DND-41 (cell line): Measurements from ENCODE around the gene ZNF232.
A peak's percentile ranks its signal among the peaks of the same experiment; 100 is the strongest.
"Not testable (repeated sequence)": the region's sequence is repeated elsewhere in the genome, so short reads cannot be mapped to it uniquely, and the experiment has no call there.

Source experiments
- ATAC-seq: fragments of 200-7000 bp; cut with Tn5 transposase; 3 replicates; pipeline ENCODE4 v1.9.1; 2021; ENCODE audit warnings: low read depth; ENCODE audit not compliant: insufficient read depth
- DNase-seq: peaks from one replicate; pipeline ENCODE4 v3.0.0-alpha.2; 2020
- H2AFZ ChIP-seq: 2 replicates; pipeline ENCODE4 v1.6.0; 2012; ENCODE audit warnings: low read depth, low read length
- H3K27ac ChIP-seq: 2 replicates; pipeline ENCODE4 v1.5.1; 2012; ENCODE audit warnings: low read length, inconsistent platforms
- H3K27me3 ChIP-seq: fragments of 200-600 bp; sonication (generic); 2 replicates; pipeline ENCODE4 v1.6.0; 2012; ENCODE audit warnings: low read length, mild to moderate bottlenecking, inconsistent platforms; ENCODE audit not compliant: insufficient read depth, poor library complexity
- H3K36me3 ChIP-seq: 2 replicates; pipeline ENCODE4 v1.5.1; 2012; ENCODE audit warnings: low read length, inconsistent platforms; ENCODE audit not compliant: insufficient read depth
- H3K4me1 ChIP-seq: 2 replicates; pipeline ENCODE4 v1.5.1; 2012; ENCODE audit warnings: mild to moderate bottlenecking, low read length; ENCODE audit not compliant: insufficient read depth
- H3K4me2 ChIP-seq: 2 replicates; pipeline ENCODE4 v1.6.0; 2012; ENCODE audit warnings: mild to moderate bottlenecking, moderate library complexity, low read length, inconsistent platforms; ENCODE audit not compliant: insufficient read depth
- H3K4me3 ChIP-seq, 2 experiments: fragments of 200-600 bp in 1 of 2; shearing (Covaris generic) in 1 of 2; 2 replicates each; pipeline ENCODE4 v1.5.1; 2012 to 2016; ENCODE audit warnings: inconsistent platforms in 2 of 2, low read length in 2 of 2, mild to moderate bottlenecking in 2 of 2, low read depth in 1 of 2, moderate library complexity in 1 of 2
- H3K79me2 ChIP-seq: 2 replicates; pipeline ENCODE4 v1.6.0; 2012; ENCODE audit warnings: low read length, inconsistent platforms; ENCODE audit not compliant: insufficient read depth
- H3K9ac ChIP-seq: 2 replicates; pipeline ENCODE4 v1.6.0; 2012; ENCODE audit warnings: low read depth, mild to moderate bottlenecking, inconsistent platforms, low read length, moderate library complexity
- H3K9me3 ChIP-seq: 2 replicates; pipeline ENCODE4 v1.5.1; 2012; ENCODE audit warnings: low read length, moderate library complexity, mild to moderate bottlenecking, inconsistent platforms; ENCODE audit not compliant: insufficient read depth, severe bottlenecking
- H4K20me1 ChIP-seq: 2 replicates; pipeline ENCODE4 v1.6.0; 2012; ENCODE audit warnings: low read length; ENCODE audit not compliant: insufficient read depth
- CTCF ChIP-seq: IDR thresholded peaks from 2 replicates; pipeline ENCODE4 v1.5.1; 2012; ENCODE audit warnings: borderline replicate concordance, low read length, moderate library complexity, mild to moderate bottlenecking; ENCODE audit not compliant: poor library complexity, severe bottlenecking; ENCODE audit errors: extremely low read depth
- EZH2 ChIP-seq: IDR thresholded peaks from 3 replicates; pipeline ENCODE4 v1.6.1; 2012; ENCODE audit warnings: borderline replicate concordance, low read depth, mild to moderate bottlenecking, moderate library complexity, low read length, inconsistent platforms; ENCODE audit not compliant: severe bottlenecking

Gene ZNF232

GRCh38 chr17:5131799-5132502 is 20.3 kb upstream of the ZNF232 start:
- not testable (repeated sequence) for H3K9me3 ChIP-seq, H3K36me3 ChIP-seq, H4K20me1 ChIP-seq, H2AFZ ChIP-seq, ATAC-seq, DNase-seq, H3K4me3 ChIP-seq, H3K9ac ChIP-seq, H3K79me2 ChIP-seq, H3K27ac ChIP-seq, H3K4me1 ChIP-seq, H3K4me2 ChIP-seq, H3K27me3 ChIP-seq

- H3K79me2 ChIP-seq, result no peaks in the 10 kb centered on the region
Observed at GRCh38 chr17:5131146-5131715, 19.6 kb upstream of the ZNF232 start.

DNA sequence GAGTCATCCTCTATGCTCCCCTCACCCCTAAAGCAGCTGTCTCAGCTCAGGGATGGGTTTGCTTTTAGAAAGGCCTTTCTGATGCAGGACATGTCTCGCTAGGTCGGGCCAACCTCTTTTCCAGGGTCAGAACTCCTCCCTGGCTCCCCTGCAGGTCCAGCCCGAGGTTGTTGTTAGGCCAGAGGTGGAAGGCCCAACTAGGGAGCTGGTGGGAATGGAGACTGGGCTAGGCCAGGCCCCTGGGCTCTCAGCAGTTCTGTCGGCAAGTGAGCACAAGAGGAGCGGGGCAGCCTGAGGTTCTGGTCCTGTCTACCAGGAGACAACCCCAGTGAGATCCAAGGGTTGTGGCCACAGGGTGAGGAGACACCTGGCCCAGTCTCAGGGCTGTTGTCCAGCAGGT is 19.0 kb upstream of the ZNF232 start:
- H3K27ac ChIP-seq, H4K20me1 ChIP-seq, H3K36me3 ChIP-seq, H3K27me3 ChIP-seq, H2AFZ ChIP-seq, H3K79me2 ChIP-seq, ATAC-seq, H3K4me3 ChIP-seq, H3K9ac ChIP-seq, DNase-seq, H3K9me3 ChIP-seq, H3K4me1 ChIP-seq, H3K4me2 ChIP-seq: not testable (repeated sequence)

More at GRCh38 chr17:5131146-5131715, 19.6 kb upstream of the ZNF232 start:
- Histone ChIP-seq H3K27ac (no peak overlapping the region), H3K36me3 (no peaks in the 10 kb centered on the region), H3K9me3 (no peaks in the 10 kb centered on the region), H3K4me1 (no peaks in the 10 kb centered on the region), H3K9ac (no peak overlapping the region), H3K4me2 (no peak overlapping the region), H4K20me1 (no peaks in the 10 kb centered on the region), H3K27me3 (peaks cover 3% of the 10 kb centered on the region), H2AFZ (no peak overlapping the region), H3K4me3 (no peak overlapping the region)
- TF ChIP-seq CTCF (no peak), EZH2 (no peak)
- no peak for DNase-seq
- ATAC-seq, result no peak

DNA sequence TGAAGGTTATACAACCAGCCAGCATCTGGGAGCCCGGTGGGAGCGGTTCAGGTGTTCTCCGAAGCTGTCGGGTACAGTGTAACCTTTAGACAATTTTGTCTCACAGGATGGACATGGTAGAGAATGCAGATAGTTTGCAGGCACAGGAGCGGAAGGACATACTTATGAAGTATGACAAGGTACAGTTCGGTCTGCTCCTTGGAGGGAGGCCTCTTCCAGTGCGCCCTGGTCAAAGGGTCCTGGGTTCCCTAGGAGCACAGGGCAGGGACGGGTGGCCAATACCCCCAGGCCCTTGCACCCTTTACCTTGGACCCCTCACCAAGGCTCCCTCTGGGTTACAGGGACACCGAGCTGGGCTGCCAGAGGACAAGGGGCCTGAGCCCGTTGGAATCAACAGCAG is 18.6 kb upstream of the ZNF232 start:
- not testable (repeated sequence) for H3K27ac ChIP-seq, H3K36me3 ChIP-seq, H3K9me3 ChIP-seq, H3K4me1 ChIP-seq, H2AFZ ChIP-seq, H3K9ac ChIP-seq, H3K4me3 ChIP-seq, ATAC-seq, H3K27me3 ChIP-seq, H3K79me2 ChIP-seq, H3K4me2 ChIP-seq, H4K20me1 ChIP-seq
- peak; percentile 1 for DNase-seq

DNA sequence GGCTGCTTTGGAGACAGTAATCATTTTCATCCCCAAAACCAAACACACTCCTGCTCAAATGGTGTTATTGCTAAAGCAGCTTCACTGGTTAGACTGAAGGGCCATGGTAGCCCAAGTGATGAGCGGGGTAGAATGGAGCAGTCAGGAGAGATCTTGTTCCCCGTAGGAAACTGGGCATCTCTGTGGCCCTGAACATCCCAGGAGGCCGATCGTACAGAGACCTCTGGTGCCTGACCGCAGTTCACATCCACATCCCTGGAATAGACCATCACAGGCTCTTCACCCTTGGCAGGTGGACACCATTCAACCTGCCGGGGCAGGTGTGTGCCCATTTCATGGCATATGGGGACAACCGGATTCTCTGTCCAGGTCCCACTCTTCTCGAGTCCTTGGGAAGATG is 18.1 kb upstream of the ZNF232 start:
- H3K79me2 ChIP-seq, H2AFZ ChIP-seq, H3K4me1 ChIP-seq, H3K36me3 ChIP-seq, H3K9me3 ChIP-seq, H3K9ac ChIP-seq, H3K4me2 ChIP-seq, H4K20me1 ChIP-seq, H3K4me3 ChIP-seq, H3K27me3 ChIP-seq, H3K27ac ChIP-seq, ATAC-seq: not testable (repeated sequence)
- DNase-seq, result peak; percentile 0
